ENCODE measurements around the gene ADPRHL1.
A peak's percentile ranks its signal among the peaks of the same experiment; 100 is the strongest.

Gene ADPRHL1

GRCh38 chr13:113495494-113496210, 42.4 kb upstream of the ADPRHL1 start:
- FAIRE-seq (no peak), DNase-seq (ENCODE audit: insufficient read length, low spot score) (no peak)
- TF ChIP-seq CTCF (IDR thresholded peaks at IDR 0.05; ENCODE audit: insufficient read depth, missing control alignments), result no peak

- FAIRE-seq (no peak), DNase-seq (ENCODE audit: insufficient read length, low spot score) (no peak)
- TF ChIP-seq CTCF (IDR thresholded peaks at IDR 0.05; ENCODE audit: insufficient read depth, missing control alignments), result no peak
Observed at GRCh38 chr13:113493315-113493951, 40.1 kb upstream of the ADPRHL1 start.

- no peak for TF ChIP-seq CTCF (IDR thresholded peaks at IDR 0.05; ENCODE audit: insufficient read depth, missing control alignments)
- no peak for FAIRE-seq
- no peak for DNase-seq (ENCODE audit: insufficient read length, low spot score)
Observed at GRCh38 chr13:113491982-113492381, 38.7 kb upstream of the ADPRHL1 start.

GRCh38 chr13:113491418-113491883, 38.2 kb upstream of the ADPRHL1 start:
- DNase-seq (ENCODE audit: insufficient read length, low spot score), result no peak
- TF ChIP-seq CTCF (IDR thresholded peaks at IDR 0.05; ENCODE audit: insufficient read depth, missing control alignments), result no peak
- no peak for FAIRE-seq

GRCh38 chr13:113490496-113491417, 37.5 kb upstream of the ADPRHL1 start, which contains the start of gene DCUN1D2:
TSS of gene DCUN1D2 (minus strand) at chr13:113490711. CDS start at chr13:113490669, 42 bp downstream.
- DNase-seq (ENCODE audit: insufficient read length, low spot score) (peak; percentile 90), FAIRE-seq (no peak)
- no peak for TF ChIP-seq CTCF (IDR thresholded peaks at IDR 0.05; ENCODE audit: insufficient read depth, missing control alignments)

GRCh38 chr13:113489549-113490495, 36.5 kb upstream of the ADPRHL1 start:
- TF ChIP-seq CTCF (IDR thresholded peaks at IDR 0.05; ENCODE audit: insufficient read depth, missing control alignments), result no peak
- no peak for FAIRE-seq
- no peak for DNase-seq (ENCODE audit: insufficient read length, low spot score)
